Neuronal stem cell (in vitro differentiated cells): ENCODE data around the gene SPCS1.

ENCODE experiments used
- DNase-seq: peaks from one replicate; pipeline ENCODE4 v3.0.0-alpha.2; 2013; ENCODE audit warnings: low spot score
- H2AFZ ChIP-seq: one replicate; pipeline ENCODE4 v1.6.1; 2013; ENCODE audit warnings: mild to moderate bottlenecking, low read length, inconsistent platforms
- H2AK5ac ChIP-seq: 2 replicates; pipeline ENCODE4 v1.6.1; 2013; ENCODE audit warnings: low read depth, mild to moderate bottlenecking, inconsistent platforms, low read length, moderate library complexity, mixed read lengths
- H2BK120ac ChIP-seq: 2 replicates; pipeline ENCODE4 v1.6.1; 2013; ENCODE audit warnings: low read depth, mild to moderate bottlenecking, inconsistent platforms, low read length, moderate library complexity, mixed read lengths
- H2BK12ac ChIP-seq: one replicate; pipeline ENCODE4 v1.6.1; 2013; ENCODE audit warnings: low read length, inconsistent platforms
- H2BK15ac ChIP-seq: 2 replicates; pipeline ENCODE4 v1.6.1; 2013; ENCODE audit warnings: mild to moderate bottlenecking, low read length, inconsistent platforms, mixed read lengths
- H2BK5ac ChIP-seq: one replicate; pipeline ENCODE4 v1.6.1; 2013; ENCODE audit warnings: inconsistent platforms, mild to moderate bottlenecking, low read length, moderate library complexity
- H3K14ac ChIP-seq: one replicate; pipeline ENCODE4 v1.6.1; 2013; ENCODE audit warnings: low read length, inconsistent platforms
- H3K18ac ChIP-seq: 2 replicates; pipeline ENCODE4 v1.6.1; 2013; ENCODE audit warnings: low read length, inconsistent platforms
- H3K23ac ChIP-seq: 2 replicates; pipeline ENCODE4 v1.6.1; 2013; ENCODE audit warnings: low read depth, mild to moderate bottlenecking, mixed read lengths, low read length, inconsistent platforms; ENCODE audit not compliant: poor library complexity
- H3K27ac ChIP-seq: replicated peaks from 3 replicates; pipeline ENCODE4 v1.5.1; 2013; ENCODE audit warnings: low read length, inconsistent platforms
- H3K27me3 ChIP-seq, 3 experiments: 2 replicates each; pipeline ENCODE4 v1.6.1; 2013; ENCODE audit warnings: low read length in 3 of 3, mild to moderate bottlenecking in 2 of 3, inconsistent platforms in 1 of 3, low read depth in 1 of 3, mixed read lengths in 1 of 3, moderate library complexity in 1 of 3; ENCODE audit not compliant: control insufficient read depth in 3 of 3, insufficient read depth in 3 of 3
- H3K36me3 ChIP-seq, 2 donors: replicated peaks in 1 of 2; 2 replicates each; pipeline ENCODE4 v1.6.1; 2013; ENCODE audit warnings: low read length in 2 of 2; ENCODE audit not compliant: control insufficient read depth in 2 of 2, insufficient read depth in 2 of 2
- H3K4ac ChIP-seq: 2 replicates; pipeline ENCODE4 v1.6.1; 2013; ENCODE audit warnings: inconsistent platforms, mild to moderate bottlenecking, low read length, moderate library complexity
- H3K4me1 ChIP-seq, 2 donors: 1 replicate in 1 of 2; 2 replicates in 1 of 2; pipeline ENCODE4 v1.6.1; 2013; ENCODE audit warnings: low read length in 2 of 2, low read depth in 1 of 2; ENCODE audit not compliant: control insufficient read depth in 2 of 2, insufficient read depth in 1 of 2
- H3K4me2 ChIP-seq: one replicate; pipeline ENCODE4 v1.6.1; 2013; ENCODE audit warnings: mild to moderate bottlenecking, low read length, inconsistent platforms; ENCODE audit not compliant: insufficient read depth, poor library complexity, severe bottlenecking
- H3K4me3 ChIP-seq, 2 donors: 2 replicates each; pipeline ENCODE4 v1.5.1; 2013; ENCODE audit warnings: low read length in 2 of 2, mild to moderate bottlenecking in 2 of 2, inconsistent platforms in 1 of 2, moderate library complexity in 1 of 2
- H3K79me1 ChIP-seq: one replicate; pipeline ENCODE4 v1.6.1; 2013; ENCODE audit warnings: low read depth, mild to moderate bottlenecking, inconsistent platforms, low read length, moderate library complexity
- H3K9ac ChIP-seq: one replicate; pipeline ENCODE4 v1.6.1; 2013; ENCODE audit warnings: mild to moderate bottlenecking, low read depth, low read length, inconsistent platforms; ENCODE audit not compliant: poor library complexity
- H3K9me3 ChIP-seq, 2 donors: replicated peaks in 1 of 2; 2 replicates each; pipeline versions ENCODE3 to v1.6.1; 2013; ENCODE audit warnings: low read length in 2 of 2, mild to moderate bottlenecking in 2 of 2, inconsistent platforms in 1 of 2, low read depth in 1 of 2, mixed read lengths in 1 of 2, moderate library complexity in 1 of 2; ENCODE audit not compliant: control insufficient read depth in 2 of 2, insufficient read depth in 1 of 2
- H4K8ac ChIP-seq: one replicate; pipeline ENCODE4 v1.6.1; 2013; ENCODE audit warnings: low read depth, mild to moderate bottlenecking, inconsistent platforms, low read length, moderate library complexity
- H4K91ac ChIP-seq: one replicate; pipeline ENCODE4 v1.6.1; 2013; ENCODE audit warnings: low read length, low read depth, mild to moderate bottlenecking, inconsistent platforms; ENCODE audit not compliant: poor library complexity
- WGBS, 2 donors: extraction: QIAGEN DNeasy Blood & Tissue Kit; methylation state at CpG; one replicate each; pipeline ENCODE4 v1.1.7; 2013; ENCODE audit warnings: missing lambda C conversion rate in 2 of 2, mixed read lengths in 1 of 2; ENCODE audit not compliant: insufficient read length in 2 of 2, insufficient replicate concordance in 1 of 2; ENCODE audit errors: extremely low coverage in 2 of 2; 5-methylcytosine and 5-hydroxymethylcytosine counted together

SPCS1 gene

GRCh38 chr3:52703341-52703740, 2.6 kb upstream of the SPCS1 start:
- no peak overlapping the region for H3K14ac ChIP-seq
- no peaks in the 10 kb centered on the region for H3K27me3 ChIP-seq
- H2BK15ac ChIP-seq, result no peak overlapping the region
- no peak overlapping the region for H3K23ac ChIP-seq
- peaks cover 5 to 8% of the 10 kb centered on the region in 2 donors for H3K4me1 ChIP-seq
- no peak for DNase-seq
- H3K9me3 ChIP-seq, result peaks cover 0 to 1% of the 10 kb centered on the region in 2 donors
- H3K4me2 ChIP-seq, result no peak overlapping the region
- no peak overlapping the region for H2BK120ac ChIP-seq
- H3K36me3 ChIP-seq, result peaks cover 4 to 30% of the 10 kb centered on the region in 2 donors
- no peak overlapping the region for H3K9ac ChIP-seq
- H2AFZ ChIP-seq, result no peak overlapping the region
- WGBS, 2 donors, result no CpG with 5 or more reads among the region's 7 CpGs
- H2BK5ac ChIP-seq, result no peak overlapping the region
- H2BK12ac ChIP-seq, result no peak overlapping the region
- no peak overlapping the region for H4K91ac ChIP-seq
- H3K79me1 ChIP-seq, result peaks cover 14% of the 10 kb centered on the region
- no peak overlapping the region for H3K4me3 ChIP-seq
- no peak overlapping the region for H3K4ac ChIP-seq
- no peak overlapping the region for H3K18ac ChIP-seq
- H4K8ac ChIP-seq, result no peak overlapping the region
- H2AK5ac ChIP-seq, result no peak overlapping the region
- H3K27ac ChIP-seq, result no peak overlapping the region

DNA sequence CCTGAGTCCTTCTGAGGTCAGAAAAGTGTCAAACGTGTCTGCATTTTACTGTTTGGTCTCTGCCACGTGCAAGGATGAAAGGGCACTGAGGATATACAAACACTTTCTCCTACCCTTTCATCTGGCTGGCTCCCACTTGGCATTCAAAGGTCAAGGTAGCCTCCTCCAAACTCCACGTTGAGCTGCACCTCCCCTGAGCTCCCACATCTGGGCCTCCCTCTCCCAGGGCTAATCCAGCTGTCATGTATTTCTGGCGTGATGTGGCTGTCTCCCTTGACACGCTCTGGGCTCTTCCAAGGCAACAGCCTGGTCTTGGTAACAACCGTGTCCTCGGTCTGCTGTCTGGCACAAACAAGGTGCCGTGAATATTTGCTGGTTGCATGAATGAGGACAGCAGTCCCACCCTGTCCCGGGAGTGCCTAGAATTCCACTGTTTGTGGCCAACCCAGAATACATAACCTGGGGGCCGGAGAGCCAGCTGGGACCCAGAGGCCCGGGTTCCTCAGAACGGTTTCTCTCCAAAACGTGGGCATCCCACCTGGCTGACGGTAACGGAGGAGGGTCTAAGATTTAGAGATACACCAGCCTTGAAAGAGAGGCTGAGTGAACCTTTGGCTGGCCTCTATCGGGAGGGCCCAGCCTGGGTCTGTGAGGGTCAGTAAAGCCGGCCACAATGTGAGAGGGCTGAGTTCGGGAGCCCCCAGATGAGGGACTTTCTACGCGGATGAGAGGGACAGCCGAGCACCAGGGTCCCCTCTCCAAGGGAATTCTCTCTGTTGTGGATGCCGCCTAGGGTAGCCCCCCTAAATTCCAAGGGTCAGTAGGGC, 1.1 kb upstream of the SPCS1 start:
- Histone ChIP-seq H2BK12ac (no peak overlapping the region), H3K4me2 (peak overlapping the region; percentile 69), H3K79me1 (peaks cover 14% of the 10 kb centered on the region), H3K14ac (peak overlapping the region; percentile 76), H3K9me3 (peaks cover 0 to 1% of the 10 kb centered on the region in 2 donors), H2BK15ac (no peak overlapping the region), H3K27me3 (no peaks in the 10 kb centered on the region), H2AFZ (peak overlapping the region; percentile 99), H2BK120ac (no peak overlapping the region), H3K9ac (peak overlapping the region; percentile 100), H4K91ac (no peak overlapping the region), H3K4me3 (peak overlapping the region; percentile 95 to 99), H3K4me1 (peaks cover 5 to 8% of the 10 kb centered on the region in 2 donors), H3K18ac (peak overlapping the region; percentile 100), H2AK5ac (no peak overlapping the region), H4K8ac (no peak overlapping the region), H3K23ac (no peak overlapping the region), H3K36me3 (peaks cover 4 to 31% of the 10 kb centered on the region in 2 donors), H3K27ac (no peak overlapping the region), H2BK5ac (peak overlapping the region; percentile 98), H3K4ac (no peak overlapping the region)
- no CpG with 5 or more reads among the region's 22 CpGs for WGBS, 2 donors
- DNase-seq, result no peak

DNA sequence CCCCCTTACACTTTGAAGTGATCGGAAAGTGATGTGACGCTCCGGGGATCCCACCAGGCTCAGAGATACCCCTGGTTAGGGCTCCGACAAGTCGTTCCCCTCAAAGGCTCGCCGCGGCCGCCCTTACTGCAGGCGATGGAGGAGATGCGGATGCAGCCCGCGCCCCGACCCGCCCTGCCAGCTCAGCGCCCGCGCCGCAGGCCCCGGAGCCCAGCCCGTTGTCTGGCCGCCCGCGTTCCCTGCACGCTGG, 543 bp upstream of the SPCS1 start:
- Histone ChIP-seq H4K8ac (no peak overlapping the region), H3K79me1 (peaks cover 14% of the 10 kb centered on the region), H3K27ac (peak overlapping the region; percentile 84), H3K14ac (peak overlapping the region; percentile 76), H3K4me2 (peak overlapping the region; percentile 69), H2BK120ac (no peak overlapping the region), H3K23ac (peak overlapping the region; percentile 96), H4K91ac (no peak overlapping the region), H3K27me3 (no peaks in the 10 kb centered on the region), H3K4me3 (peak overlapping the region; percentile 95 to 99), H2BK15ac (peak overlapping the region; percentile 39), H2BK5ac (peak overlapping the region; percentile 98), H3K18ac (peak overlapping the region; percentile 100), H3K4me1 (peaks cover 5 to 8% of the 10 kb centered on the region in 2 donors), H3K36me3 (peaks cover 4 to 31% of the 10 kb centered on the region in 2 donors), H3K4ac (no peak overlapping the region), H2AK5ac (no peak overlapping the region), H2AFZ (peak overlapping the region; percentile 99), H3K9me3 (peaks cover 0 to 1% of the 10 kb centered on the region in 2 donors), H2BK12ac (no peak overlapping the region), H3K9ac (peak overlapping the region; percentile 100)
- WGBS, 2 donors, result no CpG with 5 or more reads among the region's 25 CpGs
- no peak for DNase-seq

- no peak for DNase-seq
- Histone ChIP-seq H3K9ac (no peak overlapping the region), H2BK15ac (no peak overlapping the region), H2BK5ac (no peak overlapping the region), H2AFZ (no peak overlapping the region), H3K9me3 (peaks cover 1 to 7% of the 10 kb centered on the region in 2 donors), H3K4me1 (peaks cover 5 to 8% of the 10 kb centered on the region in 2 donors), H3K27me3 (no peaks in the 10 kb centered on the region), H3K18ac (no peak overlapping the region), H2AK5ac (no peak overlapping the region), H3K4me2 (no peak overlapping the region), H3K4me3 (peak overlapping the region in 1 of 2 donors; percentile 95), H4K8ac (no peak overlapping the region), H3K36me3 (peaks cover 8 to 53% of the 10 kb centered on the region in 2 donors), H3K27ac (no peak overlapping the region), H2BK12ac (no peak overlapping the region), H3K79me1 (peaks cover 14% of the 10 kb centered on the region), H3K23ac (no peak overlapping the region), H3K14ac (no peak overlapping the region), H2BK120ac (no peak overlapping the region), H4K91ac (no peak overlapping the region), H3K4ac (no peak overlapping the region)
- WGBS, 2 donors, result no CpG with 5 or more reads among the region's 4 CpGs
Measured at GRCh38 chr3:52707585-52707984, 1.7 kb downstream of the SPCS1 start.
